Naive B cell (primary cell): ENCODE results near the gene PPP2R2C. TPM values are rescaled to one million over a fixed set of nuclear protein-coding genes. Genes with fewer than 3 reads are reported as not detected.

Experiments used
- ATAC-seq, 2 donors: fragments of 150-1000 bp; cut with Tn5 transposase; 2 replicates each; pipeline ENCODE4 v1.10.0; 2021; ENCODE audit warnings: low read depth in 2 of 2, mild to moderate bottlenecking in 2 of 2, moderate library complexity in 2 of 2
- DNase-seq: peaks from one replicate; pipeline ENCODE4 v3.0.0; 2022
- H3K27ac Mint-ChIP-seq, 6 donors: one replicate each; pipeline ENCODE4 v1.8.0; 2020 to 2022; ENCODE audit warnings: mild to moderate bottlenecking in 6 of 6, mixed read lengths in 6 of 6, moderate library complexity in 5 of 6, inconsistent platforms in 2 of 6
- H3K27me3 Mint-ChIP-seq, 3 donors: one replicate each; pipeline ENCODE4 v1.8.0; 2021 to 2022; ENCODE audit warnings: mixed read lengths in 3 of 3, mild to moderate bottlenecking in 1 of 3
- H3K36me3 Mint-ChIP-seq, 2 donors: one replicate each; pipeline ENCODE4 v1.8.0; 2020 to 2022; ENCODE audit warnings: mixed read lengths in 2 of 2, inconsistent platforms in 1 of 2, mild to moderate bottlenecking in 1 of 2
- H3K4me1 Mint-ChIP-seq, 3 donors: one replicate each; pipeline ENCODE4 v1.8.0; 2020 to 2022; ENCODE audit warnings: mixed read lengths in 3 of 3, inconsistent platforms in 1 of 3, mild to moderate bottlenecking in 1 of 3, moderate library complexity in 1 of 3
- H3K4me3 Mint-ChIP-seq, 8 donors: one replicate each; pipeline ENCODE4 v1.8.0; 2020 to 2022; ENCODE audit warnings: mild to moderate bottlenecking in 8 of 8, mixed read lengths in 8 of 8, moderate library complexity in 8 of 8, inconsistent platforms in 2 of 8
- H3K9me3 Mint-ChIP-seq, 7 donors: one replicate each; pipeline ENCODE4 v1.8.0; 2020 to 2022; ENCODE audit warnings: mixed read lengths in 7 of 7, mild to moderate bottlenecking in 5 of 7, inconsistent platforms in 2 of 7, moderate library complexity in 1 of 7
- polyA plus RNA-seq, 6 donors: library from polyadenylated mRNA; unstranded; fragments of 300-500 nt; fragmentation: Illumina TruSeq; gene quantifications; one replicate each; pipeline ENCODE4 v1.2.3, GENCODE V29; 2021; ENCODE audit warnings: low read depth in 6 of 6

PPP2R2C gene
- polyA plus RNA-seq, 6 donors from 2014 or later, result not detected

GRCh38 chr4:6388713-6389112, 83.7 kb downstream of the PPP2R2C start:
- no peaks in the 10 kb centered on the region for H3K36me3 Mint-ChIP-seq
- no peak for ATAC-seq
- H3K9me3 Mint-ChIP-seq, result no peaks in the 10 kb centered on the region
- no peak overlapping the region for H3K27ac Mint-ChIP-seq
- no peak for DNase-seq
- H3K27me3 Mint-ChIP-seq, result peaks cover 21 to 27% (median 23%) of the 10 kb centered on the region in 3 donors
- no peaks in the 10 kb centered on the region for H3K4me1 Mint-ChIP-seq
- no peak overlapping the region for H3K4me3 Mint-ChIP-seq

- Mint-ChIP-seq H3K36me3 (no peaks in the 10 kb centered on the region), H3K27ac (no peak overlapping the region), H3K27me3 (peaks cover 22 to 31% (median 28%) of the 10 kb centered on the region in 3 donors), H3K4me3 (no peak overlapping the region), H3K9me3 (no peaks in the 10 kb centered on the region), H3K4me1 (no peaks in the 10 kb centered on the region)
- ATAC-seq, result no peak
- no peak for DNase-seq
These were observed 84.5 kb downstream of the PPP2R2C start for GRCh38 chr4:6387946-6388345.

DNA sequence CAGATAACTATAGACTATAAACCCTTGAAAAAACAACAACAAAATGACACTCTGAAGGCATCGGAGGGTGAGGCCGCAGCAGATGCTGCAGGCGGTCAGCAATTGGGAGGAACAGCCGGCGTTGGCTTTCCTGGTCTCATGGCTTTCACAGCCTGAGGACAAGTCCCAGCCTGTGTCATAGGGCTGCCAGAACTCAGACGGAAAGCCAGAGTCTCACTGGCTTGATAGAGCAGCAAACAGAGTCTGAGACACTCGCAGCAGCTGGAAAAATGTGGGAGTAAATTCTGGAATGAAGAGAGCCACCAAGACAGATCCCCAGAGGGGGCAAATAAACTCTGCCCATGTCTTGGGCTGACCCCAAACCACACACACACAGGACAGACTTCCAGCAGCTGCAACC, 86.3 kb downstream of the PPP2R2C start:
- Mint-ChIP-seq H3K36me3 (no peaks in the 10 kb centered on the region), H3K27me3 (peaks cover 19 to 46% (median 34%) of the 10 kb centered on the region in 3 donors), H3K4me1 (no peaks in the 10 kb centered on the region), H3K9me3 (no peaks in the 10 kb centered on the region), H3K27ac (no peak overlapping the region), H3K4me3 (no peak overlapping the region)
- ATAC-seq (no peak), DNase-seq (no peak)

DNA sequence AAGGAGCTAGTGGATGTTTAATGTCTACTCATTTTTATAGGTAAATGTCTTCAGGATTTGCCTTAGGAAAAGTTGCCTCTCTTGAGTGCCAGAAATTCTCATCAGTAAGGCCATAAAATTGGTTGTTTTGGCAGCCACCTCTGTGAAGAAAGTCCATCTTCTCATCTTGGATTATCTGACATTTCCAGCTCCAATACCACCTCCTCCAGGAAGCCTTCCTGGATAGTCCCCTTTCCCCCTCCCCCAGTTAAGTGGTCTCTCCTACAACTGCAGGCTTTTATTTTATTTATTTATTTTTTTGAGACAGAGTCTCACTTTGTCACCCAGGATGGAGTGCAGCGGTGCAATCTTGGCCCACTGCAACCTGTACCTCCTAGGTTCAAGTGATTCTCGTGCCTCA, 87.1 kb downstream of the PPP2R2C start:
- H3K9me3 Mint-ChIP-seq, result no peaks in the 10 kb centered on the region

GRCh38 chr4:6384541-6384940, 87.9 kb downstream of the PPP2R2C start:
- DNase-seq (no peak), ATAC-seq (no peak)
- H3K4me3 Mint-ChIP-seq, result no peak overlapping the region
- no peaks in the 10 kb centered on the region for H3K4me1 Mint-ChIP-seq
- H3K9me3 Mint-ChIP-seq, result no peaks in the 10 kb centered on the region
- no peaks in the 10 kb centered on the region for H3K36me3 Mint-ChIP-seq
- H3K27me3 Mint-ChIP-seq, result peaks cover 14 to 45% (median 44%) of the 10 kb centered on the region in 3 donors
- no peak overlapping the region for H3K27ac Mint-ChIP-seq

More for the DNA sequence above, 87.1 kb downstream of the PPP2R2C start:
- Mint-ChIP-seq H3K36me3 (no peaks in the 10 kb centered on the region), H3K4me1 (no peaks in the 10 kb centered on the region), H3K27ac (no peak overlapping the region), H3K4me3 (no peak overlapping the region), H3K27me3 (peaks cover 19 to 46% (median 38%) of the 10 kb centered on the region in 3 donors)
- ATAC-seq (no peak), DNase-seq (no peak)

GRCh38 chr4:6383929-6384328, 88.5 kb downstream of the PPP2R2C start:
- Mint-ChIP-seq H3K36me3 (no peaks in the 10 kb centered on the region), H3K4me3 (no peak overlapping the region), H3K27me3 (peaks cover 11 to 46% (median 41%) of the 10 kb centered on the region in 3 donors), H3K4me1 (no peaks in the 10 kb centered on the region), H3K9me3 (no peaks in the 10 kb centered on the region), H3K27ac (no peak overlapping the region)
- DNase-seq, result no peak
- ATAC-seq, result no peak

DNA sequence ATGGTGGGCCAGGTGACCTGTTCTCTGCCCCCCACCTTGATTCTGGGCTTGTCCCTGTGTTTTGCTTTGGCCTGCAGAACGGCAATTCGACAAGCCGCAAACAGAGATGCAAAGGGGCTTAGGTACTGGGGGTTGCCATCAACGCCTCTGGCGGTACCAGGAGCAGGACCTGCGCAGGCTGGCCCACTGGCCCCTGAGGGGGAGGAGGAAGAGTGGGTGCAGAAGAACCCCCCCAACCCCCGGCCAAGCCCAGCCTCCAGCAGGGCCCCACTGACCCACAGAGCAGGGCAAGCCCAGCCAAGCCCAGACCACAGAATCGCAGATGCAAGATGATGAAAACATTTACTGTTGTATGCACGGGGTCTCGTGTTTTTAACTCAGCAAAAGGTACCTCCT, 89.4 kb downstream of the PPP2R2C start:
- ATAC-seq, result no peak
- Mint-ChIP-seq H3K9me3 (no peaks in the 10 kb centered on the region), H3K27me3 (peaks cover 11 to 48% (median 47%) of the 10 kb centered on the region in 3 donors), H3K4me1 (no peaks in the 10 kb centered on the region), H3K36me3 (no peaks in the 10 kb centered on the region), H3K4me3 (no peak overlapping the region), H3K27ac (no peak overlapping the region)
- no peak for DNase-seq

DNA sequence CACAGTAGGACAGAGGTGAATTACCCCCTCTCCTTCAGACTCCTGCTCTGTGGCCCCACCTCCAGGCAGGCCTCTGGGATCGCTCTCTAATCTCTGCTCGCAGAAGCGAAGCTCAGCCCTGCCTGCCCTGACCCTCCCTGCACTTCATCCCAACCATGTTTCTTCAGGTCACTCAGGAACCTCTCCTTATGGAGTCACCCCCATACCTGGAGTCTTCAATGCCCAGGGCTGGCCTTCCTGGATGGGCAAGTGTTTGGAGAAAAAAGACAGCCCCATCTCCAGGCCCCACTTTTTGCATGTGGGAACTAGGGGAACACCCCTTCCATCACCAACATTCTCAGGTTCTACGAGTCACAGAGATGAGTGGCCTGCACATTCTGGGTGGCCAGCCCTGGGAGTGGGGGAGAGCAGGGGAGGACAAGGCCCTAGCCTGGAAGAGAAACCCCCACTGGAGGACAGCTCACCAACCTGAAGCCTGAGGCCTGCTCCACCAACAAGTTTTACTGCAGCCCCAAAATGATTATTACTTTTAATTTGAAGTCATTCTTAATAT, 90.8 kb downstream of the PPP2R2C start:
- peaks cover 15 to 52% (median 49%) of the 10 kb centered on the region in 3 donors for H3K27me3 Mint-ChIP-seq
- ATAC-seq, result no peak
- no peaks in the 10 kb centered on the region for H3K4me1 Mint-ChIP-seq
- H3K27ac Mint-ChIP-seq, result no peak overlapping the region
- no peak for DNase-seq
- peaks cover 0 to 2% (median 0%) of the 10 kb centered on the region in 7 donors for H3K9me3 Mint-ChIP-seq
- no peak overlapping the region for H3K4me3 Mint-ChIP-seq
- no peaks in the 10 kb centered on the region for H3K36me3 Mint-ChIP-seq

DNA sequence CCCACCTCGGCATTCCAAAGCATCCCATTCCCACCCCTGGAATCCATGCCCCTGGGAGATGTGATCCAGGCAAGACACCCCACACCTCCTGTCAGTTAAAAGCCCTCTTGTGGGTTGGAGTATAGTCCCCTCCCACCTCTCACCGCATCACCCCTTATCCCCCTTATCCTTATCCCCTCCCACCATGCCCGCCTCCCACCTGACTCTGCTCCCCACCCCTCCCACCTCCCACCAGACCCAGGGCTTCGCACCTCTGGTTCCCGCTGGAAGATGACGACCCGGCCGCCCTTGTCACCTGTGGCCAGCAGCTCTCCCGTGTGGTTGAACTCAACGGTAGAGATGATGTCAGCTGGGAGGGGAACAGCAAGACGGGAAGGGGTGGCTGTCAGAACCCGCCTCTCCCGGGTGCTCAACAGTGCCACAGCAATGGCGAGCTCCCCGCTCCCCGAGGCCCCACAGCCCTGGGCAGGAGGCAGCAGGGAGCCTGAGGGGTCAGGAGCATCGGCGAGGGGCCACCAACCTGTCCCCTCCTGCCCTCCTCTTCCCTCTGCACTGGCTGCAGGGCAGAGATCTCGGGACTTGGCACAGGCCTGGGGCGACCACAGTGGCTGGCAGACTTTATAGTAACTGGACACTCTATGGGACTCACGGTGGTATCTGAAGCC, 91.5 kb downstream of the PPP2R2C start:
- H3K9me3 Mint-ChIP-seq, result peaks cover 0 to 2% (median 0%) of the 10 kb centered on the region in 7 donors

GRCh38 chr4:6379767-6380745, 92.4 kb downstream of the PPP2R2C start:
- Mint-ChIP-seq H3K9me3 (peaks cover 0 to 2% (median 0%) of the 10 kb centered on the region in 7 donors), H3K27me3 (peaks cover 9 to 54% (median 52%) of the 10 kb centered on the region in 3 donors), H3K36me3 (no peaks in the 10 kb centered on the region), H3K27ac (peak overlapping the region in 1 of 6 donors; percentile 91), H3K4me3 (no peak overlapping the region), H3K4me1 (no peaks in the 10 kb centered on the region)
- DNase-seq (no peak), ATAC-seq (no peak)

More for the DNA sequence above, 91.5 kb downstream of the PPP2R2C start:
- H3K4me3 Mint-ChIP-seq, result no peak overlapping the region
- no peak overlapping the region for H3K27ac Mint-ChIP-seq
- ATAC-seq (no peak), DNase-seq (no peak)
- peaks cover 12 to 55% (median 53%) of the 10 kb centered on the region in 3 donors for H3K27me3 Mint-ChIP-seq
- no peaks in the 10 kb centered on the region for H3K36me3 Mint-ChIP-seq
- H3K4me1 Mint-ChIP-seq, result no peaks in the 10 kb centered on the region

- H3K27ac Mint-ChIP-seq, result no peak overlapping the region
- peaks cover 0 to 2% (median 0%) of the 10 kb centered on the region in 7 donors for H3K9me3 Mint-ChIP-seq
- H3K4me3 Mint-ChIP-seq, result no peak overlapping the region
- H3K4me1 Mint-ChIP-seq, result no peaks in the 10 kb centered on the region
- H3K36me3 Mint-ChIP-seq, result no peaks in the 10 kb centered on the region
- peaks cover 4 to 46% (median 43%) of the 10 kb centered on the region in 3 donors for H3K27me3 Mint-ChIP-seq
- DNase-seq (no peak), ATAC-seq (no peak)
These were observed 93.6 kb downstream of the PPP2R2C start for GRCh38 chr4:6378493-6379445.

- Mint-ChIP-seq H3K4me1 (no peaks in the 10 kb centered on the region), H3K4me3 (no peak overlapping the region), H3K27ac (no peak overlapping the region), H3K27me3 (peaks cover 4 to 41% (median 34%) of the 10 kb centered on the region in 3 donors), H3K9me3 (peaks cover 0 to 2% (median 0%) of the 10 kb centered on the region in 7 donors), H3K36me3 (no peaks in the 10 kb centered on the region)
- ATAC-seq (no peak), DNase-seq (no peak)
These were observed 94.6 kb downstream of the PPP2R2C start for GRCh38 chr4:6377626-6378492.
